ENCODE results near the gene ZFYVE16. TPM values are rescaled to one million over a fixed set of nuclear protein-coding genes. Genes with fewer than 3 reads are reported as not detected.
"Not testable (repeated sequence)": the region's sequence is repeated elsewhere in the genome, so short reads cannot be mapped to it uniquely, and the experiment has no call there.

ZFYVE16 gene
- total and polyA plus RNA-seq, 11 donors: 10.3 to 53.2 (median 36.3) TPM

DNA sequence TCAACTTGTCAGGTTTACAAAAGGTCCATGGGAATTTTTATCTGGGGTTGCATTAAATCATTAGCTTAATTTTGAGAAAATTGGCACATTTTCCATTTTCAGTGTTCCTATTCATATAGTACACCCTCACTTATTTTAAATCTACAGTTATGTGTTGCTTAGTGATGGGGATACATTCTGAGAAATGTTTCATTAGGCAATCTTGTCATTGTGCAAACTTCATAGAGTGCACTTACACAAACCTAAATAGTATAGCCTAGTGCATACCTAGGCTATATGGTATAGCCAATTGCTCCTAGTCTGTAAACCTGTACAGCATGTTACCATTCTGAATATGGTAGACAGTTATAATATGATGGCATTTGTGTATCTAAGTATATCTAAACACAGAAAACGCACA is 60.3 kb downstream of the ZFYVE16 start:
- no peak overlapping the region for H3K27ac ChIP-seq
- peaks cover 6 to 82% (median 43%) of the 10 kb centered on the region in 9 donors for H3K36me3 ChIP-seq
- WGBS, 4 donors: 94 to 99% (median 97%) methylated on average over 1 of the region's 1 CpG
- TF ChIP-seq, protein P1, sequence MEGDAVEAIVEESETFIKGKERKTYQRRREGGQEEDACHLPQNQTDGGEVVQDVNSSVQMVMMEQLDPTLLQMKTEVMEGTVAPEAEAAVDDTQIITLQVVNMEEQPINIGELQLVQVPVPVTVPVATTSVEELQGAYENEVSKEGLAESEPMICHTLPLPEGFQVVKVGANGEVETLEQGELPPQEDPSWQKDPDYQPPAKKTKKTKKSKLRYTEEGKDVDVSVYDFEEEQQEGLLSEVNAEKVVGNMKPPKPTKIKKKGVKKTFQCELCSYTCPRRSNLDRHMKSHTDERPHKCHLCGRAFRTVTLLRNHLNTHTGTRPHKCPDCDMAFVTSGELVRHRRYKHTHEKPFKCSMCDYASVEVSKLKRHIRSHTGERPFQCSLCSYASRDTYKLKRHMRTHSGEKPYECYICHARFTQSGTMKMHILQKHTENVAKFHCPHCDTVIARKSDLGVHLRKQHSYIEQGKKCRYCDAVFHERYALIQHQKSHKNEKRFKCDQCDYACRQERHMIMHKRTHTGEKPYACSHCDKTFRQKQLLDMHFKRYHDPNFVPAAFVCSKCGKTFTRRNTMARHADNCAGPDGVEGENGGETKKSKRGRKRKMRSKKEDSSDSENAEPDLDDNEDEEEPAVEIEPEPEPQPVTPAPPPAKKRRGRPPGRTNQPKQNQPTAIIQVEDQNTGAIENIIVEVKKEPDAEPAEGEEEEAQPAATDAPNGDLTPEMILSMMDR (IDR thresholded peaks at IDR 0.05): no peak
- no peak for TF ChIP-seq POLR2A (IDR thresholded peaks at IDR 0.05)
- no peak overlapping the region for H3K4me3 ChIP-seq
- intact Hi-C loops (cut with DNase I): no loop called here
- no peaks in the 10 kb centered on the region for H3K27me3 ChIP-seq
- H3K9me3 ChIP-seq: peaks cover 0 to 39% (median 13%) of the 10 kb centered on the region in 12 donors
- peaks cover 0 to 15% (median 0%) of the 10 kb centered on the region in 12 donors for H3K4me1 ChIP-seq
- ATAC-seq (no peak), DNase-seq (no peak)

DNA sequence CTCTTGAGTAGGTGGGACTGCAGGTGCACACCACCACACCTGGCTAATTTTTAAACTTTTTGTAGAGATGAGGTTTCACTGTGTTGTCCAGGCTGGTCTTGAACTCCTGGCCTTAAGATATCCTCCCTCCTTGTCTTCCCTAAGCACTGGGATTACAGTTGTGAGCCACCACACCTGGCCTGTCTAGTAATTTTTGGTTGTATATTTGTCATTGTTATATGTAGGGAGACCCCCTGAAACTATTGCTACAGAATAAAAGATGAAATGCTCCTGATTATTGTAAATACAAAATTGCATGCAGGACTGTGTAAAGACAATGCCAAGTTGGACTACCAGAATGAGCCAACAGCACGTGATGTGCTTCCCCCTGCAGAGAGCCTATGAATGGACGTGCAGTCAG is 62.8 kb downstream of the ZFYVE16 start:
- ATAC-seq; H3K4me3 ChIP-seq; H3K27me3 ChIP-seq; H3K27ac ChIP-seq; intact Hi-C loops (cut with DNase I); DNase-seq: not testable (repeated sequence)
- Histone ChIP-seq H3K4me1 (peaks cover 0 to 15% (median 0%) of the 10 kb centered on the region in 12 donors), H3K9me3 (peaks cover 0 to 14% (median 2%) of the 10 kb centered on the region in 12 donors), H3K36me3 (peaks cover 3 to 83% (median 52%) of the 10 kb centered on the region in 9 donors)
- 84 to 100% (median 96%) methylated on average over 2 of the region's 2 CpGs for WGBS, 4 donors

GRCh38 chr5:80474929-80475328 is 67.1 kb downstream of the ZFYVE16 start:
- no peaks in the 10 kb centered on the region for H3K27me3 ChIP-seq
- no peak overlapping the region for H3K27ac ChIP-seq
- no peak overlapping the region for H3K4me3 ChIP-seq
- H3K4me1 ChIP-seq: no peaks in the 10 kb centered on the region
- DNase-seq (no peak), ATAC-seq (no peak)
- TF ChIP-seq, protein P1 (IDR thresholded peaks at IDR 0.05): no peak
- peaks cover 3 to 88% (median 66%) of the 10 kb centered on the region in 9 donors for H3K36me3 ChIP-seq
- intact Hi-C loops (cut with DNase I): loop anchor here in 1 of 10 donors (5.0 kb wide), 1 partner anchor 192 kb away; no protein-coding TSS in a partner anchor
- peaks cover 0 to 8% (median 2%) of the 10 kb centered on the region in 12 donors for H3K9me3 ChIP-seq
- 95 to 98% (median 98%) methylated on average over 2 of the region's 2 CpGs for WGBS, 4 donors

GRCh38 chr5:80479713-80480112 is 71.8 kb downstream of the ZFYVE16 start:
- H3K36me3 ChIP-seq: peaks cover 0 to 53% (median 41%) of the 10 kb centered on the region in 9 donors
- TF ChIP-seq POLR2A (IDR thresholded peaks at IDR 0.05): no peak
- TF ChIP-seq, protein P1 (IDR thresholded peaks at IDR 0.05): no peak
- ATAC-seq (no peak), DNase-seq (no peak)
- H3K4me3 ChIP-seq: no peak overlapping the region
- no peaks in the 10 kb centered on the region for H3K27me3 ChIP-seq
- intact Hi-C loops (cut with DNase I): loop anchor here in 6 of 10 donors (2.0 to 10.0 kb wide), 6 partner anchors 188 to 715 kb away; no protein-coding TSS in a partner anchor
- H3K9me3 ChIP-seq: peaks cover 0 to 36% (median 13%) of the 10 kb centered on the region in 12 donors
- H3K4me1 ChIP-seq: no peaks in the 10 kb centered on the region
- no peak overlapping the region for H3K27ac ChIP-seq

DNA sequence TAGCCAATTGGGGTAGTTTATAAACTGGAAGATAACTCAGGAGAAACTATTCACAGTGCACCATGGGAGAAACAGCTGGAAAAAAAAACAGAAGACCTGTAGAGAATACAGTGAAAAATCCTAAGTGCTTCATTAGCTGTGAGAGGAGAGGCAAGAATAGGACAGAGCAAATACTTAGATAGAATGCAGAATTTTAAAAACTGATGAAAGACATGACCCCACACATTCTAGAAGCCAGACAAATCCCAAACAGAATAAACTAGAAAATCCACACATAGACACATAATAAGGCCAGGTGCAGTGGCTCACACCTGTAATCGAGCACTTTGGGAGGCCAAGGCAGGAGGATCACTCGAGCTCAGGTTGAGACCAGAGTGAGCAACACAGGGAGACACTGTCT is 72.5 kb downstream of the ZFYVE16 start:
- no peak for DNase-seq
- no peaks in the 10 kb centered on the region for H3K4me1 ChIP-seq
- ATAC-seq: no peak
- intact Hi-C loops (cut with DNase I): loop anchor here in 5 of 10 donors (2.0 to 10.0 kb wide), 5 partner anchors 192 to 714 kb away; no protein-coding TSS in a partner anchor
- no peak overlapping the region for H3K27ac ChIP-seq
- H3K4me3 ChIP-seq: no peak overlapping the region
- H3K27me3 ChIP-seq: no peaks in the 10 kb centered on the region
- TF ChIP-seq, protein P1 (IDR thresholded peaks at IDR 0.05): no peak
- TF ChIP-seq POLR2A (IDR thresholded peaks at IDR 0.05): no peak
- WGBS, 4 donors: 96 to 99% (median 98%) methylated on average over 2 of the region's 2 CpGs
- H3K9me3 ChIP-seq: peaks cover 0 to 36% (median 13%) of the 10 kb centered on the region in 12 donors
- H3K36me3 ChIP-seq: peaks cover 0 to 47% (median 35%) of the 10 kb centered on the region in 9 donors

Measured in heart left ventricle (tissue), 16 donors.